T follicular helper cell (primary cell): ENCODE measurements around the gene PNLIPRP1.

Experiments
- DNase-seq: peaks from one replicate; pipeline ENCODE4 v3.0.0-alpha.2; 2020; ENCODE audit warnings: low read depth
- total RNA-seq, 2 experiments: gene quantifications; one replicate each; lab custom pipeline; 2026; lab: John Stamatoyannopoulos, UW

Gene PNLIPRP1
- 0 reads per million in 2 experiments for total RNA-seq

- DNase-seq = no peak
Observed at GRCh38 chr10:116590590-116591444, at the start of gene PNLIPRP1. Gene PNLIPRP1 (plus strand): TSS chr10:116590959. CDS start chr10:116591130, 171 bp downstream.

GRCh38 chr10:116542007-116542677 is 48.6 kb upstream of the PNLIPRP1 start:
- no peak for DNase-seq

- no peak for DNase-seq
Observed at GRCh38 chr10:116545122-116545521, 45.6 kb upstream of the PNLIPRP1 start.

GRCh38 chr10:116545756-116546155 is 45.0 kb upstream of the PNLIPRP1 start, which contains the start of gene PNLIP:
Gene PNLIP (plus strand): TSS chr10:116545931. CDS start chr10:116546093, 162 bp downstream.
- no peak for DNase-seq

GRCh38 chr10:116548301-116548700 is 42.5 kb upstream of the PNLIPRP1 start:
- no peak for DNase-seq

- no peak for DNase-seq
Observed at GRCh38 chr10:116553378-116553980, 37.3 kb upstream of the PNLIPRP1 start.

GRCh38 chr10:116554628-116555027 is 36.1 kb upstream of the PNLIPRP1 start:
- no peak for DNase-seq

GRCh38 chr10:116555880-116556279 is 34.9 kb upstream of the PNLIPRP1 start:
- no peak for DNase-seq

GRCh38 chr10:116557305-116557880 is 33.4 kb upstream of the PNLIPRP1 start:
- DNase-seq = no peak

- no peak for DNase-seq
Observed at GRCh38 chr10:116565534-116565933, 25.2 kb upstream of the PNLIPRP1 start.

- DNase-seq = no peak
Observed at GRCh38 chr10:116566932-116567331, 23.8 kb upstream of the PNLIPRP1 start.

GRCh38 chr10:116567335-116567734 is 23.4 kb upstream of the PNLIPRP1 start:
- DNase-seq = no peak

GRCh38 chr10:116574797-116575196 is 16.0 kb upstream of the PNLIPRP1 start:
- DNase-seq = no peak

- no peak for DNase-seq
Observed at GRCh38 chr10:116587878-116588591, 2.7 kb upstream of the PNLIPRP1 start.

GRCh38 chr10:116588995-116589394 is 1.8 kb upstream of the PNLIPRP1 start:
- no peak for DNase-seq

GRCh38 chr10:116589926-116590325 is 833 bp upstream of the PNLIPRP1 start:
- DNase-seq = no peak

- DNase-seq = no peak
Observed at GRCh38 chr10:116593139-116593740, 2.5 kb downstream of the PNLIPRP1 start.

- DNase-seq = no peak
Observed at GRCh38 chr10:116594525-116595035, 3.8 kb downstream of the PNLIPRP1 start.

GRCh38 chr10:116596062-116596461 is 5.3 kb downstream of the PNLIPRP1 start:
- DNase-seq = no peak

- DNase-seq = no peak
Observed at GRCh38 chr10:116597543-116597942, 6.8 kb downstream of the PNLIPRP1 start.

- DNase-seq = no peak
Observed at GRCh38 chr10:116598329-116598728, 7.6 kb downstream of the PNLIPRP1 start.
